HG03196 (cell line): ENCODE results near the gene GPR15.
A peak's percentile ranks its signal among the peaks of the same experiment; 100 is the strongest.

Experiments
- ATAC-seq: cut with Tn5 transposase; IDR thresholded peaks from one replicate; pipeline ENCODE4 v1.9.1; 2021; ENCODE audit not compliant: unreplicated experiment

The GPR15 gene

DNA sequence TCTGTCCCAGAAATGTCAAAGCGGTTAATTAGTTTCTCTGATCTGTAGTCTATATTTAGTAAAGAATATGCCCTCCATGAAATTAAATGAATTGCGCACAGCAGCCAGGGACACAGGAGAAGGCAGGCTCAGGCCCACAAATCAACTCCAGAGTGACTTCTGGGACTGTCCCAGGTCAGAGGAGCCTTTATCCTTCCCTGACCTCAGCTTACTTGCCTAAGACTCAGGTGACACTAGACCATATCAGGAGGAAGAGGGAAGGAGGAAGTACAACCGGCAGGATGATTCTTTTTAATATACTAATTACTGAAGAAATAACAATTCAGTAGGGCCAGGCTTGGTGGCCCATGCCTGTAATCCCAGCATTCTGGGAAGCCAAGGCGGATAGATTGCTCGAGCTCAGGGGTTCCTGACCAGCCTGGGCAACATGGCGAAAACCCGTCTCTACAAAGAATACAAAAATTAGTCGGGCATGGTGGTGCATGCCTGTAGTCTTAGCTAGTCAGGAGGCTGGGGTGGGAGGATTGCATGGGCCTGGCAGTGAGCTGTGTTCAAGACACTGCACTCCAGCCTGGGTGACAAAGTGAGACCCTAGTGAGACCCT, 1.8 kb upstream of the GPR15 start:
- no peak for ATAC-seq

DNA sequence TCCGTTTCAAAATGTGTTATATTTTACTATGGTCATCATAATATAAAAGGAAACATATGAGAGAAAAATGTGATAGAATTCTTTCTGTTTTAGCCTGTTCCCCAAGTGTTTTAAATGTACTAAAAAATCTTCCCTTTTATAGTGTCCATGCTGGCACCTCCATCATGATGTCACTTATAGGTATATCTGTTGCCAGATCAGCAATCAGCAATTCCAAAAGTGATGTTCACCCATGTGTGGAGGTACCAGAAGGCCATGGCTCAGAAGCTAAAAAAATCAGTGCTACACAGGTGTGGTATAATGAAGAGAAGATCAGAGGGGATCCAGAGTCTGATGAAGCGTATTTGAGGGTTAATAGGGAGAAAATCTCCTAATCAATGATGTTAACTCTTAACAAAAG, 1.1 kb upstream of the GPR15 start:
- no peak for ATAC-seq

DNA sequence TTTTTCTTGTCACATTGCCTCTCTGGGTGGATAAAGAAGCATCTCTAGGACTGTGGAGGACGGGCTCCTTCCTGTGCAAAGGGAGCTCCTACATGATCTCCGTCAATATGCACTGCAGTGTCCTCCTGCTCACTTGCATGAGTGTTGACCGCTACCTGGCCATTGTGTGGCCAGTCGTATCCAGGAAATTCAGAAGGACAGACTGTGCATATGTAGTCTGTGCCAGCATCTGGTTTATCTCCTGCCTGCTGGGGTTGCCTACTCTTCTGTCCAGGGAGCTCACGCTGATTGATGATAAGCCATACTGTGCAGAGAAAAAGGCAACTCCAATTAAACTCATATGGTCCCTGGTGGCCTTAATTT, 478 bp downstream of the GPR15 start:
- ATAC-seq: no peak

DNA sequence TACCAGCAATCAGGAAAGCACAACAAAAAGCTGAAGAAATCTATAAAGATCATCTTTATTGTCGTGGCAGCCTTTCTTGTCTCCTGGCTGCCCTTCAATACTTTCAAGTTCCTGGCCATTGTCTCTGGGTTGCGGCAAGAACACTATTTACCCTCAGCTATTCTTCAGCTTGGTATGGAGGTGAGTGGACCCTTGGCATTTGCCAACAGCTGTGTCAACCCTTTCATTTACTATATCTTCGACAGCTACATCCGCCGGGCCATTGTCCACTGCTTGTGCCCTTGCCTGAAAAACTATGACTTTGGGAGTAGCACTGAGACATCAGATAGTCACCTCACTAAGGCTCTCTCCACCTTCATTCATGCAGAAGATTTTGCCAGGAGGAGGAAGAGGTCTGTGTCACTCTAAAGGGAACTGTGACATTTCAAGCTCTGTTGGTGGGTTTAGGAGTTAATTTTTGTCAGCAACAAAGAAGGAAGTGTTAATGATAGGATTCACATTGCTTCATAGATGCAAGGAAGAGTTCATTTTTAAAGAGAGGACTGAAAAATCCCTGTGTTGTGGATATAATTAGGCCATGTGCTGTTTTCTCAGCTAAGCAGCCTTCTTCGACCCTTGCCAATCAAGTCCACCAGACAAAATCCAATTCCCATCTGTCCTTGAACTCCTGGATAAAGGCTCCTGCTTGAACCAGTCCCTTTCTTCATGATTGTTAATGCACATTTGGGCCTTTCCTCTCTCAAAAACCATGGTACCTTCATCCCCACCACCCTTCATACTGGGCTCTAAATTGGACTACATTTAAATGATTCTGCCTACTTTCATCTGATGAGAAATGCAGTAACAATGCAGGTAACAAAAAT, 1.2 kb downstream of the GPR15 start:
- ATAC-seq: no peak

DNA sequence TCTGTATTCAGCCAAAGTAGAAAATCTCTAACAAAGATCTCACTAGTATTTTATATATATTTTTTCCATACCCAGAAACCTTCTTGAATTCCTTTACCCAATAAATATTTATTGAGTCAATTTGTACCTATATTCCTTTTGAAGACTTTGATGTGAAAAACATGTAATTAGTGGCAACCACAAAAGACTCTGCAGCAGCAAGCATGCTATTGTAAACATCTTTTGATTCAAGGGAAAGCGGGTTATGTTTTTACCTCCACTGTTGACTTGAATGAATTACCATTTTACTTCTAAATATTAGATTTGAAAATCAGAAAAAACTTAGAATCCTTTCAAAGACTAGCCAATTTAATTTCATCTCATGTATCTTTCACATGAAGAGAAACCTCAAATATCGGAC, 2.4 kb downstream of the GPR15 start:
- no peak for ATAC-seq

DNA sequence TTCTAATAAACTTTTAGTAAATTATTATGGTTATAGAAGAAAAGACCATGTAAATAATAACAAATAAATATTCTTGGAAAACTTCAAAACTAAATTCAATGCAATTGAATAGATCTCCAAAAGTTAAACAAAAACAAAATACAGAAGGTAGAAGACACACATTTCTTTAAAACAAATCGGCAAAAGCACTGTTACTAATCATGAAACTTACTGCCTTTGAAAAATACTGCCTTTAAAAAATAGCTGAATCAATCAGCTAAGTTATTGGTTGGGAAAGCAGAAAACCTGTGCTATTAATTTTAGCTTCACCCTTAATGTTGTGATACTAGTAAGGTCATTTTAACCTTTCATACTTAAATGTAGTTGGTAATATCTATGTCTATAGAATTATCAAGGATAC, 3.0 kb downstream of the GPR15 start:
- ATAC-seq: no peak

DNA sequence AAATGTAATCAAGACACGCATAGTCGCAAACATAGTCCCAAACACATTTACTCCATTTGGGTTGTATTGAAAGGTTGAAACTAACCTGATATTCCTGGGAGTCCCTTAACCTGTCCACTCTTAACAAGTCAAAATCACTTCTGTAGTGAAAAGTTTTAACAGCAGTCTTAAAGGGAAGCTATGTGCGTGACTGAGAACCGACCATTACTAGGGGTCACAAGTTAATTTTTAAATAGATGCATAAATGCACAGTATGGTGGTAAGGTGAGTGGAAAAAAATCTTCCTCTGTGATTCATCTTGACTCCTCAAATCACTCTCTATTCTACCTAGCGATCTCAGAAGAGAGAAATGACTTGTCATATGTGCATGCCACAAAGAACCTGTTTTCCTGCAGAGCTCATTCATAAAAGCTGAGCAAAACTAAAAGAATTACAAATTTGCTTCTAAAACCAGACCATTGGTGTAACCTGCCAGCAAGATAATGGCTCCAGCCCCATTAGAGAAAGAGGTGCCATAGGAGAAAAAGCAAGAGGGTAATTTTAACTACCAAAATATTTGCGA, 4.8 kb downstream of the GPR15 start:
- peak; percentile 78 for ATAC-seq

DNA sequence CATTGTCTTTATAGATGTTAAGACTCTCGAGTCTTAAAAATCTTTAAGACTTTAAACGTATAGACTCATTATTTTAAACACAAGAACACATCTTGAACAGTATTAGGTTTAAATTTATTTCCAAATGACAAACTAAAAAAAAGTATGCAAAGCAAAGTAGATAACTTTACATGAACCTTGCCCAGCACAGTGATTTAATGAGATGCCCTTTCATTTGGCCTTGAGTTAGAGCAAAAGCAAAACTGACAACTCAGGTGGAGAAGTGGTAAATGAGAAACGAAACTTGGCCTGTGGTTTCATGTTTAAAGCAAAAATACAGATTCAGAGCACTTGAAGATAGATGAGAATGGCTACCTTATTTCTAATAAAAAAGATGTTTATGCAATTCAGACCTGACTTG, 8.6 kb downstream of the GPR15 start:
- peak; percentile 55 for ATAC-seq

DNA sequence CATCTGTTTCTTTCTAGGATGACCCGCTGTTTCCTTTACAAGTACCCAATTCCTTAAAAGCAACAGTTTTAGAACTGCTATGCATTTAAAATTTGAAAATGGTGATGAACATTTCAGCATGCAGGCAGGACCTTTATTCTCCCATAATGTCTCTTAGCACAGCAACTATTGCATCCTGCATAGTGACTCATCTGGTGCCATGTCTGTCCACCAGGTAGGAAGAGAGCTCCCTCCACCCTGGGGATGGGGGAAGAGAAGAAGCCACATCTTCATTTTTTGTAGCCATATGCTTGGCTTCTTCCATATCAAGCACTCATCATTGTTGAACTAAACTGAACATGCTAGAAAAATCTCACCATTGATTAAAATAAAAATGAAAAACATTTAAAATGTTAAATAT, 9.9 kb downstream of the GPR15 start:
- no peak for ATAC-seq

DNA sequence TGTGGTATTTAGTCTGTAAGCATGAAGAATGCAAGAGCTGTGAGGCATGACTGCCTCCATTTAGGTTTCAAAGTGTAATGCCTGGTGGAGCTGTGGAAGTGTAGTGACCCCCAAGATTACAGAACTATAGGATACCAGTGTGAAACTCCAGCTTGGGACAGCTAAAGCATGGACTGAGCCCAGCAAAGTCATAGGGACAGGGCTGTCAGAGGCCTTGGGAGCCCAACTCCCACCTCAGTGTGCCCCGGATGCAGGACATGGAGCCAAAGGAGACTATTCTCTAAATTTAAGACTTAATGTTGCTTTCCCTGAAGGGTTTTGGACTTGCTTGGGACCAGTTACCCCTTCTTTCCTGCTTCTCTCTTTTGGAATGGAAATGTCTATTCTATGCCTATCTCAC, 10.8 kb downstream of the GPR15 start:
- ATAC-seq: no peak

DNA sequence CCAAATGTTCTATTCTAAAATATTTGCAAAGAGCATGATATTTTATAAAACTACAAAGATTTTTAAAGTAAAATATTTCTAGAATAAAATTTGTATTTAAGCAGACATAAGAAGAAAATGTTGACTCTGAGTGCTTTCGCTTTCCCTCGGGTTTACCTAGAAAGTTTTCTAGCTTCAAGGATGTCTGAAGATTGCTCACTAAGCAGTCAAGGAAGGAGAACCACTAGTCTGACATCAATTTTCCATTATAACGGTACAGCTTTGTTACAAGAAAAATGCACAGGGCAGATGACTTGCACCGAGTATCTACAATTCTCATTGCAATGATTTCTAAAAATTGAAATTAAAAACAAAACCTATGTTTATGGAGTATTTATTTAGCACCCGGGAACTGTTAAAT, 14.2 kb downstream of the GPR15 start:
- peak; percentile 42 for ATAC-seq

DNA sequence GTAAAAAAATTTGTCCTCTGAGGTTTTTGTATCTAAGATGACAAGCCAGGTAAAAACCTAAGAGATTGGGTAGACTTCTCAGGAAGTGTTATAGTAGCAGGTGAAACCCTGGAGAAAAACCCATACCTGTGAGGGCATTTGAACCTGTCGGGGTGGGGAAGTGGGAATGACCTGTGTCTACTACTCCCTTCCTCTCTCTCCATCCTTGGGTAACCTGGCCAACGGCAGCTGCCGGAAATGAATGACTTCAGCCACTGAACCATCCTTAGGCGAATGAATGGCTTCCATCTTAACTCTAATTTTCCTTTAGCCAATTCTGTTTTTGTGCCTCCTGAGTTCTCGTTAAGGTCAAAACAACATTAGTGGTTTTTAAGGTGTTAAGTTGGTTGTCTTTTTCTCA, 16.8 kb downstream of the GPR15 start:
- no peak for ATAC-seq

DNA sequence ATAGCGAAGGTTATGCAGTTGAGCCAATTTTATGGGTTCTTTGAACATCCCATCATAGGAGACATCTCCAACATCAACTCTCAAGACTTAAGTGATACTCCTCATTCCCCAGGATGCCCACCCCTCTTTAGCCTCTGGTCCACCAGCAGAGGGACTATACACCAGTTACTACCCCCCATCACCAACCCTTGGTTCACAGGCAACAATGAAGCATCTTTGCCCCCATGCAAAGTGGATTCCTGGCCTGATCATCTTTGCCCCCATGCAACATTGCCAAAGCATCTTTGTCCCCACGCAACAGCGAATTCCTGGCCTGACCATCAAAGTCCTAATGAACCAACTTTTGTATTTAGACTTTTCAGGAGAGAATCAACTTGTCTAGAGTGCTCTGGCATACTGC, 19.1 kb downstream of the GPR15 start:
- ATAC-seq: no peak

DNA sequence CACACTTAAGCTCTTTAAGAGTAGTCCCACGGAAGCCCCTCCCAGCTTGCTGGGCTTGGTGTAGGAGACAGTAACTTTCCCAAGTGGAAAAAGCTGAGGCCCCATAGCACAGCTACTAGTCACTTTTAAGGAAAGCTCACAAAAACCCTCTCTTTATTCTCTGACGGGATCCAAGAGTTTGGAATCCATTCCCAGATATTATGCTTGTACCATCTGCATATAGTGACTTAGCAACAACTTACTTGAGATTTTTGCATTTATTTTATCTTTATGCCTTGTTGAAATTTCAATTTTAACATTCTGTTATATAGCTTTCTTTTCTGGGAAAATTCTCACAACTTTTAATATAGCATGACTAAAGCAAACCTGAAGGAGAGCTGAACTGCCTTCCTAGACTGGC, 19.5 kb downstream of the GPR15 start:
- no peak for ATAC-seq

DNA sequence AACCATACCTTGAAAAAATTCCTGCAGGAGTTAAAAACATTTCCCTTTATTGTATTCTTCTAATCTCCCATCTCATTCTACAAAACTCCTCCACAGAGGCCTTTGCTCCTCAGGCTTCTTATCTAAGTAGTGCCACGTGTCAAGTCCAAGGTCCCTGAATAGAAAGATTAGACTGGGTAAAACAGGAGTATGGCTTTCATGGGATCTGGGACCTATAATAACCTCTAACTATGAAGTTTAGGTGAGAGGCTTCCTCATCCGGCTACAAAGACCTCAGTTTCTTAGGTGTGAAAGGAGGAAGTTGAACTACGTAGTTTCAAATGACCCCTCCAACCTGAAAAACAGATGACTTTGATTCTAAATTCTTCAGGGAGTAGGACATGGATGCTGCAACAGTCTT, 20.0 kb downstream of the GPR15 start:
- ATAC-seq: no peak

DNA sequence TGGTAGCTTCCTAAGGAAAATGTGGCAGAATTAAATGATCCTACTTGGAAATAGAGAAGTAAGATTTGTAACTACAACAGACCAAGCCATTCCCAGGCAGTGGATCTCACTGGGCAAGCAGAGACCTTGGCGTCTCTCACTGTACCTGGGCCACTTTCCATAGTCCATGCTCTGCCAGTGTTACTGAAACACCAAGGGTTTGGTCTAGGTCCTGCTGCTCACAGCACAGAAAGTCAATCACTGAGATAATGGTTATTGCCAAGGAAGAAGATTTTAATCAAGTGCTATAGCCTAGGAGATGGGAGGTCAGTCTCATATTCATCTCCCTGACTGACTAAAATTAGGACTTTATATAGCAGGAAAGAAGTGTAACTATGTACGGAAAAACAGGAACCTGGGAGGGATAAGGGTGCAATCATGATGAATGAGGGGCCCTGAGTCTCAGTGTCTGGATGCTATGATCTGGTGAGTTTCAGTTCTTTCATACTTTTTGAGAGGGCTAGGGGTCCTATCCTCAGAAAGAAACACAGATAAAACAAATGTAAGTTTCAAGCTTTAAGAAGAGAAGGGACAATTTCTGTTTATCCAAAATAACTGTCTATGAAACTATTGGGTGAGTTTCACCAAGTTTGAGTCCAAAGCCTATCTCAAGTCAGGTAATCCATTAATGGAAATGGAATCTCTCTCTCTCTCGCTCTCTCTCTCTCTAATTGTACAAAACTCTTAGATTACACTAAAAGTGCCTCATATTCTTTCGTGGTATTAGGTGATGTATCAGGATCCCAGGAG, 20.6 kb downstream of the GPR15 start:
- no peak for ATAC-seq

DNA sequence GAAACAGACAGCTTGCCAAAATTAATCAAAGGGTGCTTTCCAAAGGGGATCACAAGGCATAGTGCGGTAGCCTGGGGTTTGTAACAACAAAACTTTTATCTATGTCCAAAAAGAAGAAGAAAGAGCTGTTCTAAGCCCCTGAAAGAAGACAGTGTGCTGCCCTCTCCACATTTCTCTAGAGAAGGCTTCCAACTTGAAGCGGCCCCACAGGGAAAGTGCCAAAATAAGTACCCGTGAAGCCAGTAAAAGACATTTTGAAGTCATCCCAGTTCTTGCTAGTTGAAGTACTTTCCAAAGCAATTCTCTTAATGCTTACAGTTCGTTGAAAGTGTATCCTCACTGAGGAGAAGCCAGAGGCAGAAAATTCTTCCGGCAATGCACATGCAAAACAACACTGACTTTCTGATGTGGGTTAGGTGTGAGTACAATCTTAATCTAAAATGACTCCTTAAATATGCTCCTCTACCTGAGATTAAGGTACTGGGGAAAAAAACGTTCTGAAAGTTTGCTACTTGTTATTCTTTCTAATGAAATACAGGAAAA, 21.3 kb downstream of the GPR15 start:
- no peak for ATAC-seq

DNA sequence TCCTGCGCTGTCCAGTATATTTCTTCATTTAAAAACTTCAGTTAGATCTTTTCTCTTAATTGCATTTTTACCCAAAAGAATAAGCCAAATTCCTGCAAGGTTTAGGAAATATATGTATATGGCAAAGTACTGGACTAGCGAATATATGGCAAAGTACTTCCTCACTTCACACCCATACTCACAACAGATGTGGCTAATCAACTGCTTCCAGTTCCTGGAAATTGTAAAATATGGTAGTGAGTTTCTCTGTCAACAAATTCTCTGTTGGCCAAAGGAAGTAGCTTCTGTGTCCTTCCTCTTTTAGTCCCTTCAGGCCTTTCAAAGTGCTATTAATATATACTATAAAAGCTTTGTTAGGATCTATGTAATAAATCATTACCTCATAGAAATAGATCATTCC, 22.0 kb downstream of the GPR15 start:
- ATAC-seq: no peak

DNA sequence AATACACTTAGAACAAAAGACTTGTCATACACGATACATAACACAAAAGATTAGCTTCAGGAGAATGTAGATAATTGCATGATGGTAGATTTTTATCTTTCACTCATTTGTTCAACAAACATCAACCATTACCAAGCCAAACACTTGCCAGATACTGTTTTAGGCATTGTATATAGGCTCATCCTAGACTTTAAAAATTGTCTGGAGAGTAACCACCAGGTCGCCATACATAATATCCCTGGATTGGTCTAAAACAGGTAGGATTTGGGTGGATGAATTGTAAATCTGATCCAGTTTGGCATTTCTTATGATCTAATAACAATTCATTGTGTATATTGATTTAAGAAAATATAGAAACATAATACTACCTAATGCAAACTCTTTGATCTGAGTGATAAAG, 22.8 kb downstream of the GPR15 start:
- ATAC-seq: no peak

DNA sequence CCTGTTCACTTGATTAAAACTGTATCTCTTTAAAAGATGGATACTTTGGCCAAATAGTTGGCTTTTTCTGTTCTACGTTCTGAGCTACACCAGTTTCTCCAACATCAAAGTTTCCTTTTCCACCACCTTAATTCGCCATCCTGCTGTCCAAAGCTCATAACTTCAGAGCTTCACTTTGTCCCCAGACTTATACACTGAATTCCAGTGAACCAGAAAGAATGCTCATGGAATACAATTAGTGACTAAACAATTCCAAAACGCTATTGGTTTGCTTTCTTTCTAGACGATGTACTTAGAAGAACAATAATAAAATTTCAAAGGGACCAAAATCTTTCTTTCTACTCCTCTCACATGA, 23.2 kb downstream of the GPR15 start:
- no peak for ATAC-seq
